ENCODE data around the gene AGPS. TPM values are rescaled to one million over a fixed set of nuclear protein-coding genes. Genes with fewer than 3 reads are reported as not detected.
"Not testable (repeated sequence)": the region's sequence is repeated elsewhere in the genome, so short reads cannot be mapped to it uniquely, and the experiment has no call there.

The AGPS gene
- total RNA-seq, 1 experiment from 2014 or later, result 107 TPM

- intact Hi-C loops (cut with micrococcal nuclease; ENCODE audit: unreplicated experiment), result no loop called here
- TF ChIP-seq, protein P1, sequence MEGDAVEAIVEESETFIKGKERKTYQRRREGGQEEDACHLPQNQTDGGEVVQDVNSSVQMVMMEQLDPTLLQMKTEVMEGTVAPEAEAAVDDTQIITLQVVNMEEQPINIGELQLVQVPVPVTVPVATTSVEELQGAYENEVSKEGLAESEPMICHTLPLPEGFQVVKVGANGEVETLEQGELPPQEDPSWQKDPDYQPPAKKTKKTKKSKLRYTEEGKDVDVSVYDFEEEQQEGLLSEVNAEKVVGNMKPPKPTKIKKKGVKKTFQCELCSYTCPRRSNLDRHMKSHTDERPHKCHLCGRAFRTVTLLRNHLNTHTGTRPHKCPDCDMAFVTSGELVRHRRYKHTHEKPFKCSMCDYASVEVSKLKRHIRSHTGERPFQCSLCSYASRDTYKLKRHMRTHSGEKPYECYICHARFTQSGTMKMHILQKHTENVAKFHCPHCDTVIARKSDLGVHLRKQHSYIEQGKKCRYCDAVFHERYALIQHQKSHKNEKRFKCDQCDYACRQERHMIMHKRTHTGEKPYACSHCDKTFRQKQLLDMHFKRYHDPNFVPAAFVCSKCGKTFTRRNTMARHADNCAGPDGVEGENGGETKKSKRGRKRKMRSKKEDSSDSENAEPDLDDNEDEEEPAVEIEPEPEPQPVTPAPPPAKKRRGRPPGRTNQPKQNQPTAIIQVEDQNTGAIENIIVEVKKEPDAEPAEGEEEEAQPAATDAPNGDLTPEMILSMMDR (conservative IDR thresholded peaks at IDR 0.05), result no peak
- no peak for TF ChIP-seq EZH2 (IDR thresholded peaks at IDR 0.05; ENCODE audit: low read depth)
- Histone ChIP-seq H3K4me1 (replicated peaks; ENCODE audit: insufficient read depth) (no peaks in the 10 kb centered on the region), H3K9me2 (ENCODE audit: insufficient read depth) (no peaks in the 10 kb centered on the region), H3K27me3 (ENCODE audit: insufficient read depth, low read depth) (no peaks in the 10 kb centered on the region), H3K27ac (no peak overlapping the region), H3K9me3 (ENCODE audit: insufficient read depth, low read depth) (no peaks in the 10 kb centered on the region; the same call in 1 of the 2 replicates), H3K4me3 (no peak overlapping the region), H4K20me1 (ENCODE audit: insufficient read depth) (0 out of 2 replicates have a peak, but pooled peaks cover 4% of the 10 kb centered on the region), H3K4me2 (no peak overlapping the region), H3K79me2 (ENCODE audit: low read depth) (peaks cover 97% of the 10 kb centered on the region), H2AFZ (no peak overlapping the region), H3K36me3 (ENCODE audit: low read depth) (0 out of 2 replicates have a peak, but pooled peaks cover 7% of the 10 kb centered on the region), H3F3A (ENCODE audit: insufficient read depth, low read depth) (no peaks in the 10 kb centered on the region)
- no TSS peak for BruUV-seq (replicated peaks)
- POLR2A ChIA-PET (ENCODE audit: unreplicated experiment), result no interaction called here
- CTCF ChIA-PET, result no interaction called here
- no peak for DNase-seq
These were observed 13.6 kb downstream of the AGPS start for GRCh38 chr2:177406182-177406581.

DNA sequence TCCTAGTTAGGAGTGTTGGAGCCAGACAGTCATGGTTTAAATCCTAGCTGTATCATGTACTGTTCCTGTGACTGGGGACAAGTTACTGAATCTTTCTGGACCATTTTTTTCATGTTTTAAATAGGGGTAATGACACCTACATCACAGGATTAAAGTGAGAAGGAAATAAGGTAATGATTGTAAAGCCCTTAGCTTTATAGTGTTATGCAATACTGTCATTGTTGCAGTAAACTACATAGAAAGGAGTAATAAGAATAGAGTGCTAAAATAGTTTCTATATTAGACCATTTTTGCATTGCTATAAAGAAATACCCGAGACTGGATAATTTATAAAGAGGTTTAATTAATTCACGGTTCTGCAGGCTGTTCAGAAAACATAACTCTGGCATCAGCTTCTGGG, 14.5 kb downstream of the AGPS start:
- no peak for TF ChIP-seq EZH2 (IDR thresholded peaks at IDR 0.05; ENCODE audit: low read depth)
- TF ChIP-seq, protein P1 (conservative IDR thresholded peaks at IDR 0.05), result no peak
- POLR2A ChIA-PET (ENCODE audit: unreplicated experiment), result no interaction called here
- CTCF ChIA-PET, result no interaction called here
- no peak overlapping the region for H3K27ac ChIP-seq
- H3K79me2 ChIP-seq (ENCODE audit: low read depth), result peaks cover 96% of the 10 kb centered on the region
- H3K9me2 ChIP-seq (ENCODE audit: insufficient read depth), result no peaks in the 10 kb centered on the region
- no peak overlapping the region for H3K4me3 ChIP-seq
- 0 out of 2 replicates have a peak, but pooled peaks cover 7% of the 10 kb centered on the region for H3K36me3 ChIP-seq (ENCODE audit: low read depth)
- intact Hi-C loops (cut with micrococcal nuclease; ENCODE audit: unreplicated experiment), result no loop called here
- no peaks in the 10 kb centered on the region for H3K27me3 ChIP-seq (ENCODE audit: insufficient read depth, low read depth)
- no peak overlapping the region for H3K4me2 ChIP-seq
- H3K4me1 ChIP-seq (replicated peaks; ENCODE audit: insufficient read depth), result no peaks in the 10 kb centered on the region
- 0 out of 2 replicates have a peak, but pooled peaks cover 4% of the 10 kb centered on the region for H4K20me1 ChIP-seq (ENCODE audit: insufficient read depth)
- no peaks in the 10 kb centered on the region for H3F3A ChIP-seq (ENCODE audit: insufficient read depth, low read depth)
- BruUV-seq (replicated peaks), result no TSS peak
- no peaks in the 10 kb centered on the region for H3K9me3 ChIP-seq (ENCODE audit: insufficient read depth, low read depth)
- no peak overlapping the region for H2AFZ ChIP-seq
- no peak for DNase-seq

DNA sequence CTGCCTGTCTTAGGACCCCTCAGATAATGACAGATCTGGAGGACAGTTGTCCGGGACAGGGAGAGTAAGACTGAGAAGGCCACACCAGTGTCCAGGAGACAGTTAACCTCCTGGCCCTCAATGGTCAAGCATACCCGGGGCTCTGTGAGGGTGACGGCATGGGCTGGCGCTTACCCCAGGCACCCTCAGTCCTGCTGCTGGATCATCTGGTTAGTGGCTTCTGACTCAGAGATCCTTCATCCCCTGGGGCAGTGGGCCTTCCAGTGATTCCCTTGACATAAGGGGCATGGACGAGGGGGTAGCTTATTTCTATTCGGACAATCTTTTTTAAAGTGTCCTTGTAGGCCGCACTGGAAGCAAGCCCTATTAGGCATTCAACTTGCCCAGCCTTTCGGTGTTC, 18.1 kb downstream of the AGPS start:
- POLR2A ChIA-PET (ENCODE audit: unreplicated experiment); H3K27ac ChIP-seq; H3K4me2 ChIP-seq; H3K4me1 ChIP-seq (replicated peaks; ENCODE audit: insufficient read depth); intact Hi-C loops (cut with micrococcal nuclease; ENCODE audit: unreplicated experiment); H3K36me3 ChIP-seq (ENCODE audit: low read depth); H2AFZ ChIP-seq; DNase-seq; H3K9me2 ChIP-seq (ENCODE audit: insufficient read depth); H3F3A ChIP-seq (ENCODE audit: insufficient read depth, low read depth); H4K20me1 ChIP-seq (ENCODE audit: insufficient read depth); H3K4me3 ChIP-seq; H3K9me3 ChIP-seq (ENCODE audit: insufficient read depth, low read depth); BruUV-seq (replicated peaks); H3K27me3 ChIP-seq (ENCODE audit: insufficient read depth, low read depth); CTCF ChIA-PET: not testable (repeated sequence)
- H3K79me2 ChIP-seq (ENCODE audit: low read depth), result peaks cover 87% of the 10 kb centered on the region

DNA sequence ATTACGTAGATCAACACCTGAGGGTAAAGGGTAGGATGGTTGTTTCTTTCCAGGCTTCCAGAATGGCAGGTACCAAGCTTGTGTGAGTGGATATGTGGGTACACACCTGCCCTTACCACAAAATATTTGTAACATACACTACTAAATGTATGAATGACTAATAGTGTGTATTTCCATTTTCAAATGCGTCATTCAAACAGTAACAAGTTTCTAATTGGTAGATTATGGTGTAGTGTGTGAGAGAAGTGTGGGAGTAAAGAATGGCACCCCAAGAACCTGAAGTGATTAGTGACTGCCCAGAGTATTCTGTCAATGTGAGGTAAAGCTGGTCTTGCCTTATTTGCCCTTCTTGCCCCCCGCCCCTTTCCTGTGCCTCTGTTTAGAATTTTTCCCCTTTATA, 21.1 kb downstream of the AGPS start:
- peaks cover 4% of the 10 kb centered on the region; the same call in 1 of the 2 replicates for H3F3A ChIP-seq (ENCODE audit: insufficient read depth, low read depth)
- no peaks in the 10 kb centered on the region for H3K9me3 ChIP-seq (ENCODE audit: insufficient read depth, low read depth)
- intact Hi-C loops (cut with micrococcal nuclease; ENCODE audit: unreplicated experiment), result no loop called here
- H3K27ac ChIP-seq, result no peak overlapping the region
- H2AFZ ChIP-seq, result no peak overlapping the region
- 0 out of 2 replicates have a peak, but pooled peaks cover under 1% of the 10 kb centered on the region for H3K4me1 ChIP-seq (replicated peaks; ENCODE audit: insufficient read depth)
- no peak overlapping the region for H3K4me2 ChIP-seq
- DNase-seq, result no peak
- no peak overlapping the region for H3K4me3 ChIP-seq
- no peaks in the 10 kb centered on the region for H3K9me2 ChIP-seq (ENCODE audit: insufficient read depth)
- POLR2A ChIA-PET (ENCODE audit: unreplicated experiment), result no interaction called here
- 0 out of 2 replicates have a peak, but pooled peaks cover under 1% of the 10 kb centered on the region for H3K36me3 ChIP-seq (ENCODE audit: low read depth)
- H3K27me3 ChIP-seq (ENCODE audit: insufficient read depth, low read depth), result no peaks in the 10 kb centered on the region
- BruUV-seq (replicated peaks), result no TSS peak
- peaks cover 83% of the 10 kb centered on the region for H3K79me2 ChIP-seq (ENCODE audit: low read depth)
- H4K20me1 ChIP-seq (ENCODE audit: insufficient read depth), result no peaks in the 10 kb centered on the region
- CTCF ChIA-PET, result interaction anchor here (1.0 kb wide), 1 partner anchor 79 kb away, joined by 3 read pairs; no protein-coding TSS in a partner anchor
- TF ChIP-seq EZH2 (IDR thresholded peaks at IDR 0.05; ENCODE audit: low read depth), result no peak
- TF ChIP-seq, protein P1 (conservative IDR thresholded peaks at IDR 0.05), result no peak

Data from PC-9 (cell line).